ENCODE data around the gene NMUR2. TPM values are rescaled to one million over a fixed set of nuclear protein-coding genes. Genes with fewer than 3 reads are reported as not detected.

The NMUR2 gene
- total RNA-seq, 1 donor from 2014 or later, result not detected

- FAIRE-seq (no peak), DNase-seq (ENCODE audit: low read depth) (no peak)
- Mint-ChIP-seq H3K27me3 (ENCODE audit: low read depth, unreplicated experiment) (no peaks in the 10 kb centered on the region), H3K4me1 (ENCODE audit: low read depth, unreplicated experiment) (no peaks in the 10 kb centered on the region), H3K27ac (ENCODE audit: unreplicated experiment) (no peak overlapping the region), H3K36me3 (ENCODE audit: low read depth, unreplicated experiment) (no peaks in the 10 kb centered on the region), H3K9me3 (ENCODE audit: unreplicated experiment) (no peaks in the 10 kb centered on the region), H3K4me3 (ENCODE audit: unreplicated experiment) (no peak overlapping the region)
- Histone ChIP-seq H3K27me3 (ENCODE audit: insufficient read depth, low read length) (no peaks in the 10 kb centered on the region), H3K4me2 (ENCODE audit: low read length) (no peak overlapping the region), H4K20me1 (ENCODE audit: insufficient read depth, low read length) (no peaks in the 10 kb centered on the region), H3K27ac (ENCODE audit: low read depth, low read length) (no peak overlapping the region), H3K4me1 (ENCODE audit: insufficient read depth, low read length) (no peaks in the 10 kb centered on the region), H3K36me3 (ENCODE audit: insufficient read depth, low read length) (no peaks in the 10 kb centered on the region), H3K79me2 (ENCODE audit: insufficient read depth, low read length) (no peaks in the 10 kb centered on the region), H3K9me3 (ENCODE audit: insufficient read depth, low read depth, low read length) (no peaks in the 10 kb centered on the region), H3K9ac (ENCODE audit: low read length) (no peak overlapping the region), H2AFZ (ENCODE audit: low read depth, low read length) (no peak overlapping the region), H3K4me3 (ENCODE audit: insufficient read depth, low read depth, low read length) (no peak overlapping the region)
- TF ChIP-seq EZH2 (IDR thresholded peaks at IDR 0.05; ENCODE audit: insufficient read depth, low read length), result no peak
- TF ChIP-seq CTCF (IDR thresholded peaks at IDR 0.05; ENCODE audit: insufficient read depth, low read depth, low read length), result no peak
Measured at GRCh38 chr5:152437866-152438265, 32.8 kb upstream of the NMUR2 start.

- Mint-ChIP-seq H3K4me3 (ENCODE audit: unreplicated experiment) (no peak overlapping the region), H3K9me3 (ENCODE audit: unreplicated experiment) (no peaks in the 10 kb centered on the region), H3K27ac (ENCODE audit: unreplicated experiment) (no peak overlapping the region), H3K36me3 (ENCODE audit: low read depth, unreplicated experiment) (no peaks in the 10 kb centered on the region), H3K4me1 (ENCODE audit: low read depth, unreplicated experiment) (peaks cover 2% of the 10 kb centered on the region), H3K27me3 (ENCODE audit: low read depth, unreplicated experiment) (no peaks in the 10 kb centered on the region)
- no peak for TF ChIP-seq EZH2 (IDR thresholded peaks at IDR 0.05; ENCODE audit: insufficient read depth, low read length)
- TF ChIP-seq CTCF (IDR thresholded peaks at IDR 0.05; ENCODE audit: insufficient read depth, low read depth, low read length), result no peak
- H3K4me3 ChIP-seq (ENCODE audit: insufficient read depth, low read depth, low read length), result no peak overlapping the region
- H3K4me1 ChIP-seq (ENCODE audit: insufficient read depth, low read length), result no peaks in the 10 kb centered on the region
- FAIRE-seq (no peak), DNase-seq (ENCODE audit: low read depth) (no peak)
- no peaks in the 10 kb centered on the region for H4K20me1 ChIP-seq (ENCODE audit: insufficient read depth, low read length)
- H3K4me2 ChIP-seq (ENCODE audit: low read length), result no peak overlapping the region
- no peak overlapping the region for H2AFZ ChIP-seq (ENCODE audit: low read depth, low read length)
- H3K79me2 ChIP-seq (ENCODE audit: insufficient read depth, low read length), result no peaks in the 10 kb centered on the region
- H3K9ac ChIP-seq (ENCODE audit: low read length), result no peak overlapping the region
- no peaks in the 10 kb centered on the region for H3K36me3 ChIP-seq (ENCODE audit: insufficient read depth, low read length)
- H3K27me3 ChIP-seq (ENCODE audit: insufficient read depth, low read length), result no peaks in the 10 kb centered on the region
- no peak overlapping the region for H3K27ac ChIP-seq (ENCODE audit: low read depth, low read length)
- no peaks in the 10 kb centered on the region for H3K9me3 ChIP-seq (ENCODE audit: insufficient read depth, low read depth, low read length)
Measured at GRCh38 chr5:152427721-152428120, 22.6 kb upstream of the NMUR2 start.

GRCh38 chr5:152425083-152425482 is 20.0 kb upstream of the NMUR2 start:
- Histone ChIP-seq H3K36me3 (ENCODE audit: insufficient read depth, low read length) (no peaks in the 10 kb centered on the region), H3K27me3 (ENCODE audit: insufficient read depth, low read length) (no peaks in the 10 kb centered on the region), H3K9ac (ENCODE audit: low read length) (no peak overlapping the region), H3K27ac (ENCODE audit: low read depth, low read length) (no peak overlapping the region), H3K4me1 (ENCODE audit: insufficient read depth, low read length) (no peaks in the 10 kb centered on the region), H3K79me2 (ENCODE audit: insufficient read depth, low read length) (no peaks in the 10 kb centered on the region), H2AFZ (ENCODE audit: low read depth, low read length) (no peak overlapping the region), H3K4me3 (ENCODE audit: insufficient read depth, low read depth, low read length) (no peak overlapping the region), H4K20me1 (ENCODE audit: insufficient read depth, low read length) (no peaks in the 10 kb centered on the region), H3K9me3 (ENCODE audit: insufficient read depth, low read depth, low read length) (no peaks in the 10 kb centered on the region), H3K4me2 (ENCODE audit: low read length) (no peak overlapping the region)
- Mint-ChIP-seq H3K36me3 (ENCODE audit: low read depth, unreplicated experiment) (no peaks in the 10 kb centered on the region), H3K9me3 (ENCODE audit: unreplicated experiment) (no peaks in the 10 kb centered on the region), H3K27me3 (ENCODE audit: low read depth, unreplicated experiment) (no peaks in the 10 kb centered on the region), H3K4me3 (ENCODE audit: unreplicated experiment) (no peak overlapping the region), H3K27ac (ENCODE audit: unreplicated experiment) (no peak overlapping the region), H3K4me1 (ENCODE audit: low read depth, unreplicated experiment) (peaks cover 2% of the 10 kb centered on the region)
- TF ChIP-seq EZH2 (IDR thresholded peaks at IDR 0.05; ENCODE audit: insufficient read depth, low read length) (no peak), CTCF (IDR thresholded peaks at IDR 0.05; ENCODE audit: insufficient read depth, low read depth, low read length) (no peak)
- DNase-seq (ENCODE audit: low read depth) (no peak), FAIRE-seq (no peak)
